H9 (cell line): ENCODE data around the gene PRKCA. TPM values are rescaled to one million over a fixed set of nuclear protein-coding genes. Genes with fewer than 3 reads are reported as not detected.

Experiments
- DNase-seq: peaks from one replicate; pipeline ENCODE4 v3.0.0-alpha.2; 2017
- H2AFZ ChIP-seq: one replicate; pipeline ENCODE4 v1.6.1; 2013; ENCODE audit warnings: mild to moderate bottlenecking, low read length, control low read depth, moderate library complexity
- H2AK5ac ChIP-seq: 2 replicates; pipeline ENCODE4 v1.6.1; 2013; ENCODE audit warnings: low read length, control low read depth, mixed read lengths; ENCODE audit not compliant: insufficient read length
- H2BK120ac ChIP-seq: one replicate; pipeline ENCODE4 v1.6.1; 2013; ENCODE audit warnings: low read depth, mild to moderate bottlenecking, low read length, control low read depth, inconsistent platforms; ENCODE audit not compliant: poor library complexity, severe bottlenecking
- H2BK12ac ChIP-seq: 2 replicates; pipeline ENCODE4 v1.6.1; 2013; ENCODE audit warnings: low read length, control low read depth, mixed read lengths, low read depth; ENCODE audit not compliant: insufficient read length
- H2BK15ac ChIP-seq: 2 replicates; pipeline ENCODE4 v1.6.1; 2013; ENCODE audit warnings: low read depth, low read length, control low read depth
- H2BK20ac ChIP-seq: one replicate; pipeline ENCODE4 v1.6.1; 2013; ENCODE audit warnings: low read depth, mild to moderate bottlenecking, low read length, control low read depth, inconsistent platforms; ENCODE audit not compliant: poor library complexity, severe bottlenecking
- H2BK5ac ChIP-seq: 2 replicates; pipeline ENCODE4 v1.6.1; 2013; ENCODE audit warnings: low read length, control low read depth, mixed read lengths; ENCODE audit not compliant: insufficient read length
- H3K14ac ChIP-seq: 2 replicates; pipeline ENCODE4 v1.6.1; 2013; ENCODE audit warnings: low read length, control low read depth; ENCODE audit not compliant: insufficient read depth
- H3K18ac ChIP-seq: 2 replicates; pipeline ENCODE4 v1.6.1; 2013; ENCODE audit warnings: low read depth, mild to moderate bottlenecking, mixed read lengths, low read length, control low read depth; ENCODE audit not compliant: insufficient read length
- H3K23ac ChIP-seq: 2 replicates; pipeline ENCODE4 v1.6.1; 2013; ENCODE audit warnings: low read length, control low read depth, mixed read lengths, low read depth; ENCODE audit not compliant: insufficient read length
- H3K23me2 ChIP-seq: 2 replicates; pipeline ENCODE4 v1.6.1; 2013; ENCODE audit warnings: low read depth, mild to moderate bottlenecking, mixed read lengths, low read length, control low read depth; ENCODE audit not compliant: insufficient read length, poor library complexity, severe bottlenecking
- H3K27ac ChIP-seq: 2 replicates; pipeline ENCODE4 v1.5.1; 2013; ENCODE audit warnings: low read length, control low read depth, mixed read lengths, low read depth; ENCODE audit not compliant: insufficient read length
- H3K27me3 ChIP-seq: 2 replicates; pipeline ENCODE4 v1.6.1; 2013; ENCODE audit warnings: low read length, control low read depth, inconsistent platforms; ENCODE audit not compliant: insufficient read depth
- H3K4ac ChIP-seq: 2 replicates; pipeline ENCODE4 v1.6.1; 2013; ENCODE audit warnings: low read depth, mild to moderate bottlenecking, control low read depth, inconsistent platforms, low read length, moderate library complexity
- H3K4me1 ChIP-seq: 2 replicates; pipeline ENCODE4 v1.6.1; 2013; ENCODE audit warnings: low read length, control low read depth, inconsistent platforms; ENCODE audit not compliant: insufficient read depth
- H3K4me2 ChIP-seq: 2 replicates; pipeline ENCODE4 v1.6.1; 2013; ENCODE audit warnings: low read length, control low read depth, mixed read lengths; ENCODE audit not compliant: insufficient read length, insufficient read depth
- H3K56ac ChIP-seq: 2 replicates; pipeline ENCODE4 v1.6.1; 2013; ENCODE audit warnings: low read depth, mild to moderate bottlenecking, mixed read lengths, low read length, control low read depth; ENCODE audit not compliant: insufficient read length
- H3K79me1 ChIP-seq: 2 replicates; pipeline ENCODE4 v1.6.1; 2013; ENCODE audit warnings: low read depth, mild to moderate bottlenecking, moderate library complexity, low read length, control low read depth, inconsistent platforms; ENCODE audit not compliant: insufficient read depth, poor library complexity, severe bottlenecking
- H3K79me2 ChIP-seq: 2 replicates; pipeline ENCODE4 v1.6.1; 2013; ENCODE audit warnings: low read length, control low read depth, inconsistent platforms; ENCODE audit not compliant: insufficient read depth
- H3K9ac ChIP-seq: 2 replicates; pipeline ENCODE4 v1.6.1; 2013; ENCODE audit warnings: low read length, control low read depth, mixed read lengths; ENCODE audit not compliant: insufficient read length; ENCODE audit errors: extremely low read depth
- H3K9me3 ChIP-seq: one replicate; pipeline ENCODE4 v1.6.1; 2013; ENCODE audit warnings: low read depth, low read length, inconsistent platforms; ENCODE audit not compliant: control insufficient read depth
- H3T11ph ChIP-seq: one replicate; pipeline ENCODE4 v1.6.1; 2013; ENCODE audit warnings: mild to moderate bottlenecking, low read length, control low read depth, inconsistent platforms
- H4K20me1 ChIP-seq: one replicate; pipeline ENCODE4 v1.6.1; 2013; ENCODE audit not compliant: control insufficient read depth, insufficient read length, insufficient read depth
- H4K5ac ChIP-seq: 2 replicates; pipeline ENCODE4 v1.6.1; 2013; ENCODE audit warnings: low read depth, mild to moderate bottlenecking, mixed read lengths, low read length, control low read depth; ENCODE audit not compliant: insufficient read length
- H4K8ac ChIP-seq: replicated peaks from 2 replicates; pipeline ENCODE4 v1.6.1; 2013; ENCODE audit warnings: low read length, control low read depth, mixed read lengths, low read depth; ENCODE audit not compliant: insufficient read length
- H4K91ac ChIP-seq: 2 replicates; pipeline ENCODE4 v1.6.1; 2013; ENCODE audit warnings: low read depth, mild to moderate bottlenecking, moderate library complexity, mixed read lengths, low read length, control low read depth; ENCODE audit not compliant: insufficient read length
- H3K27ac Mint-ChIP-seq, 3 experiments: 2 replicates in 2 of 3; 3 replicates in 1 of 3; pipeline ENCODE4 v1.8.0; 2020 to 2021; ENCODE audit warnings: mixed read lengths in 3 of 3, mild to moderate bottlenecking in 1 of 3, moderate library complexity in 1 of 3
- H3K27me3 Mint-ChIP-seq: 2 replicates; pipeline ENCODE4 v1.8.0; 2021; ENCODE audit warnings: low read depth, mild to moderate bottlenecking, moderate library complexity, mixed read lengths
- H3K36me3 Mint-ChIP-seq, 3 experiments: 2 replicates in 2 of 3; 3 replicates in 1 of 3; pipeline ENCODE4 v1.8.0; 2020 to 2021; ENCODE audit warnings: low read depth in 3 of 3, mixed read lengths in 3 of 3; ENCODE audit not compliant: insufficient read depth in 1 of 3
- H3K4me1 Mint-ChIP-seq, 2 experiments: 2 replicates each; pipeline ENCODE4 v1.8.0; 2020; ENCODE audit warnings: mixed read lengths in 2 of 2
- H3K4me3 Mint-ChIP-seq, 2 experiments: 2 replicates in 1 of 2; 3 replicates in 1 of 2; pipeline ENCODE4 v1.8.0; 2020 to 2021; ENCODE audit warnings: mild to moderate bottlenecking in 2 of 2, mixed read lengths in 2 of 2, moderate library complexity in 1 of 2
- H3K9me3 Mint-ChIP-seq, 2 experiments: 2 replicates in 1 of 2; 3 replicates in 1 of 2; pipeline ENCODE4 v1.8.0; 2020; ENCODE audit warnings: mild to moderate bottlenecking in 2 of 2, mixed read lengths in 2 of 2, moderate library complexity in 1 of 2
- CTCF ChIP-seq: fragments of 200-600 bp; sonication (generic); conservative IDR thresholded peaks from 3 replicates; pipeline ENCODE4 v1.8.0; 2021; ENCODE audit warnings: antibody characterized with exemption, mild to moderate bottlenecking
- WGBS: extraction: QIAGEN DNeasy Blood & Tissue Kit; methylation state at CpG from one replicate; pipeline ENCODE4 v1.1.7; 2013; ENCODE audit warnings: missing lambda C conversion rate, low lambda C conversion rate, mixed read lengths; ENCODE audit not compliant: insufficient read length; ENCODE audit errors: extremely low coverage; 5-methylcytosine and 5-hydroxymethylcytosine counted together
- total RNA-seq: library from RNA; stranded (reverse); gene quantifications from 2 replicates; pipeline ENCODE4 v1.2.1, GENCODE V29; 2021

Gene PRKCA
- total RNA-seq, 1 experiment from 2014 or later: 10.5 TPM

- H3K4me3 Mint-ChIP-seq: no peak overlapping the region
- H3K27me3 Mint-ChIP-seq: no peaks in the 10 kb centered on the region
- Histone ChIP-seq H2BK15ac (no peak overlapping the region), H3T11ph (no peak overlapping the region), H2BK5ac (no peak overlapping the region), H3K23ac (no peak overlapping the region), H3K23me2 (no peaks in the 10 kb centered on the region), H2BK20ac (no peak overlapping the region), H3K4ac (no peak overlapping the region), H3K27ac (no peak overlapping the region), H3K79me2 (no peaks in the 10 kb centered on the region), H3K18ac (no peak overlapping the region), H3K27me3 (no peaks in the 10 kb centered on the region), H2AFZ (no peak overlapping the region), H3K14ac (no peak overlapping the region), H3K56ac (no peak overlapping the region), H2AK5ac (no peak overlapping the region), H4K5ac (no peak overlapping the region), H4K91ac (no peak overlapping the region), H3K79me1 (no peaks in the 10 kb centered on the region), H2BK120ac (no peak overlapping the region), H3K4me2 (no peak overlapping the region), H4K20me1 (no peaks in the 10 kb centered on the region), H2BK12ac (no peak overlapping the region), H3K9ac (no peak overlapping the region), H3K4me1 (peaks cover 7% of the 10 kb centered on the region; the same call in 1 of the 2 replicates), H3K9me3 (no peaks in the 10 kb centered on the region), H4K8ac (no peak overlapping the region)
- H3K36me3 Mint-ChIP-seq: no peaks in the 10 kb centered on the region; a peak in 2 of 7 replicates
- no peak for DNase-seq
- WGBS: no CpG with 5 or more reads among the region's 2 CpGs
- H3K4me1 Mint-ChIP-seq: peaks cover 25 to 34% of the 10 kb centered on the region in 2 experiments
- TF ChIP-seq CTCF: no peak
- H3K27ac Mint-ChIP-seq: no peak overlapping the region
- H3K9me3 Mint-ChIP-seq: no peaks in the 10 kb centered on the region
Measured at GRCh38 chr17:66743511-66743910, 441.1 kb downstream of the PRKCA start.
